HG03469 (cell line): ENCODE data around the gene CDT1.

Experiments used
- ATAC-seq: cut with Tn5 transposase; IDR thresholded peaks from one replicate; pipeline ENCODE4 v1.9.1; 2021; ENCODE audit warnings: mild to moderate bottlenecking, moderate library complexity, moderate number of reproducible peaks; ENCODE audit not compliant: unreplicated experiment

The CDT1 gene

GRCh38 chr16:88854306-88855111 is 50.9 kb downstream of the CDT1 start:
- no peak for ATAC-seq

GRCh38 chr16:88855176-88855575 is 51.6 kb downstream of the CDT1 start:
- ATAC-seq, result no peak

GRCh38 chr16:88855736-88856121 is 52.1 kb downstream of the CDT1 start:
- ATAC-seq, result no peak

GRCh38 chr16:88856122-88856827 is 52.7 kb downstream of the CDT1 start:
- ATAC-seq, result no peak

- ATAC-seq, result peak; percentile 57
These were observed 53.5 kb downstream of the CDT1 start, which contains the start of the genes GALNS and TRAPPC2L for GRCh38 chr16:88856828-88857727. GALNS (minus strand) TSS chr16:88856947; CDS start chr16:88856877, 70 bp downstream. TRAPPC2L (plus strand) TSS chr16:88857127; CDS start chr16:88857151, 24 bp downstream.

- ATAC-seq, result no peak
These were observed 54.2 kb downstream of the CDT1 start for GRCh38 chr16:88857728-88858339.
